Esophagus muscularis mucosa (tissue), 4 donors: ENCODE data around the gene SPIN1. TPM values are rescaled to one million over a fixed set of nuclear protein-coding genes. Genes with fewer than 3 reads are reported as not detected.

Experiments
- DNase-seq: peaks from one replicate; pipeline ENCODE4 v3.0.0-alpha.2; 2017; ENCODE audit errors: extremely low spot score
- H3K27ac ChIP-seq, 4 donors: fragments of 200-600 bp; sonication (generic); replicated peaks in 1 of 4; 1 replicate in 3 of 4; 2 replicates in 1 of 4; pipeline ENCODE4 v1.5.1; 2016 to 2019; ENCODE audit warnings: mild to moderate bottlenecking in 1 of 4
- H3K27me3 ChIP-seq, 4 donors: fragments of 200-600 bp; sonication (generic); one replicate each; pipeline versions ENCODE4 v1.5.1 to v1.6.0; 2016 to 2019
- H3K36me3 ChIP-seq, 4 donors: fragments of 200-600 bp; sonication (generic); one replicate each; pipeline ENCODE4 v1.5.1; 2016 to 2019
- H3K4me1 ChIP-seq, 4 donors: fragments of 200-600 bp; sonication (generic); one replicate each; pipeline ENCODE4 v1.5.1; 2016 to 2019
- H3K4me3 ChIP-seq, 4 donors: fragments of 200-600 bp; sonication (generic); 1 replicate in 2 of 4; 2 replicates in 2 of 4; pipeline ENCODE4 v1.5.1; 2016 to 2019; ENCODE audit warnings: mild to moderate bottlenecking in 4 of 4, moderate library complexity in 1 of 4
- H3K9me3 ChIP-seq, 4 donors: fragments of 200-600 bp; sonication (generic); 1 replicate in 3 of 4; 2 replicates in 1 of 4; pipeline ENCODE4 v1.5.1; 2016 to 2019
- CTCF ChIP-seq, 3 experiments: fragments of 200-600 bp in 2 of 3; fragments of 450-650 bp in 1 of 3; sonication (generic) in 2 of 3; IDR thresholded peaks; one replicate each; pipeline ENCODE4 v1.5.1; 2017 to 2019; ENCODE audit warnings: antibody characterized with exemption in 3 of 3, mild to moderate bottlenecking in 2 of 3, moderate library complexity in 1 of 3
- EP300 ChIP-seq: sonication (generic); formaldehyde crosslinking; IDR thresholded peaks from one replicate; pipeline ENCODE4 v1.6.1; 2017; ENCODE audit warnings: antibody characterized with exemption
- POLR2A ChIP-seq: fragments of 450-650 bp; IDR thresholded peaks from one replicate; pipeline ENCODE4 v1.6.1; 2017; ENCODE audit warnings: antibody characterized with exemption, moderate library complexity, mild to moderate bottlenecking, low read depth
- POLR2AphosphoS5 ChIP-seq, 2 donors: sonication (generic); formaldehyde crosslinking; IDR thresholded peaks; one replicate each; pipeline ENCODE4 v1.6.1; 2017; ENCODE audit warnings: antibody characterized with exemption in 2 of 2
- WGBS: methylation state at CpG from one replicate; pipeline ENCODE4 v1.1.5; 2018; 5-methylcytosine and 5-hydroxymethylcytosine counted together
- intact Hi-C: fragments of 100-400 bp; cut with DNase I; formaldehyde crosslinking; loops from one replicate; pipeline ENCODE4 v1.15.1; 2023
- total RNA-seq, 4 donors: library from RNA; depleted of rRNA; stranded (reverse); fragments of >200 nt; gene quantifications; one replicate each; pipeline versions ENCODE4 v1.1.0 to v1.2.1, GENCODE V29; 2016

SPIN1 gene
- total RNA-seq, 4 donors from 2014 or later = 68.5 to 100 (median 81.5) TPM

GRCh38 chr9:88387036-88387551, 1.1 kb upstream of the SPIN1 start:
- Histone ChIP-seq H3K27ac (peak overlapping the region; percentile 93 to 97 (median 96)), H3K4me1 (peaks cover 20 to 41% (median 32%) of the 10 kb centered on the region in 4 donors), H3K27me3 (no peaks in the 10 kb centered on the region), H3K4me3 (peak overlapping the region; percentile 90 to 98 (median 98)), H3K9me3 (no peaks in the 10 kb centered on the region), H3K36me3 (no peaks in the 10 kb centered on the region)
- TF ChIP-seq POLR2A (no peak), POLR2AphosphoS5 (IDR thresholded peaks at IDR 0.05) (no peak), EP300 (no peak), CTCF (IDR thresholded peaks at IDR 0.05) (no peak)
- intact Hi-C loops = loop anchor here (5.0 to 10.0 kb wide), 4 partner anchors 132 to 310 kb away; no protein-coding TSS in a partner anchor
- DNase-seq = no peak
- WGBS = 39% methylated on average over 14 of the region's 14 CpGs

GRCh38 chr9:88387552-88388202, 567 bp upstream of the SPIN1 start:
- TF ChIP-seq EP300 (no peak), POLR2A (peak; percentile 31), POLR2AphosphoS5 (IDR thresholded peaks at IDR 0.05) (peak; percentile 38 to 86), CTCF (IDR thresholded peaks at IDR 0.05) (no peak)
- DNase-seq = peak; percentile 92
- Histone ChIP-seq H3K36me3 (no peaks in the 10 kb centered on the region), H3K27me3 (no peaks in the 10 kb centered on the region), H3K9me3 (no peaks in the 10 kb centered on the region), H3K4me3 (peak overlapping the region; percentile 90 to 98 (median 98)), H3K27ac (peak overlapping the region; percentile 93 to 97 (median 96)), H3K4me1 (peaks cover 20 to 47% (median 38%) of the 10 kb centered on the region in 4 donors)
- intact Hi-C loops = loop anchor here (5.0 to 10.0 kb wide), 4 partner anchors 133 to 310 kb away; no protein-coding TSS in a partner anchor
- 2% methylated on average over 31 of the region's 40 CpGs for WGBS

- WGBS = under 1% methylated on average over 17 of the region's 71 CpGs
- intact Hi-C loops = loop anchor here (5.0 to 10.0 kb wide), 4 partner anchors 134 to 312 kb away; no protein-coding TSS in a partner anchor
- Histone ChIP-seq H3K36me3 (no peaks in the 10 kb centered on the region), H3K27ac (peak overlapping the region; percentile 93 to 97 (median 96)), H3K27me3 (no peaks in the 10 kb centered on the region), H3K9me3 (no peaks in the 10 kb centered on the region), H3K4me1 (peaks cover 20 to 57% (median 48%) of the 10 kb centered on the region in 4 donors), H3K4me3 (peak overlapping the region; percentile 90 to 98 (median 98))
- TF ChIP-seq POLR2AphosphoS5 (IDR thresholded peaks at IDR 0.05) = peak; percentile 51 to 62
- TF ChIP-seq EP300 = no peak
- TF ChIP-seq CTCF (IDR thresholded peaks at IDR 0.05) = no peak
- no peak for TF ChIP-seq POLR2A
- DNase-seq = no peak
Measured at GRCh38 chr9:88388886-88389605, 802 bp downstream of the SPIN1 start.

- intact Hi-C loops = loop anchor here (5.0 kb wide), 1 partner anchor 187 kb away; no protein-coding TSS in a partner anchor
- TF ChIP-seq POLR2A (no peak), CTCF (IDR thresholded peaks at IDR 0.05) (no peak), POLR2AphosphoS5 (IDR thresholded peaks at IDR 0.05) (no peak), EP300 (no peak)
- Histone ChIP-seq H3K9me3 (no peaks in the 10 kb centered on the region), H3K27me3 (no peaks in the 10 kb centered on the region), H3K36me3 (no peaks in the 10 kb centered on the region), H3K4me1 (peaks cover 20 to 62% (median 50%) of the 10 kb centered on the region in 4 donors), H3K27ac (peak overlapping the region in 2 of 4 donors; percentile 28 to 95), H3K4me3 (no peak overlapping the region)
- 63% methylated on average over 3 of the region's 3 CpGs for WGBS
- no peak for DNase-seq
Measured at GRCh38 chr9:88390371-88390990, 2.2 kb downstream of the SPIN1 start.
